ENCODE data around the gene POU2AF1.
A peak's percentile ranks its signal among the peaks of the same experiment; 100 is the strongest.

POU2AF1 gene

GRCh38 chr11:111368285-111368560 is 10.9 kb downstream of the POU2AF1 start:
- H3K4me1 ChIP-seq (ENCODE audit: control insufficient read depth, low read length): peaks cover 97% of the 10 kb centered on the region

GRCh38 chr11:111367411-111368284 is 11.4 kb downstream of the POU2AF1 start:
- peaks cover 97% of the 10 kb centered on the region for H3K4me1 ChIP-seq (ENCODE audit: control insufficient read depth, low read length)
- peaks cover 100% of the 10 kb centered on the region for H3K79me2 ChIP-seq (ENCODE audit: control insufficient read depth, low read length)
- no peaks in the 10 kb centered on the region for H3K9me2 ChIP-seq (replicated peaks; ENCODE audit: control insufficient read depth, low read length)

More at GRCh38 chr11:111368285-111368560, 10.9 kb downstream of the POU2AF1 start:
- Histone ChIP-seq H4K20me1 (ENCODE audit: control insufficient read depth, insufficient read depth, low read depth, low read length) (peaks cover 77% of the 10 kb centered on the region), H3K79me2 (ENCODE audit: control insufficient read depth, low read length) (peaks cover 100% of the 10 kb centered on the region), H3F3A (ENCODE audit: control insufficient read depth, insufficient read depth) (peaks cover 28% of the 10 kb centered on the region; the same call in 1 of the 2 replicates), H3K27me3 (ENCODE audit: control insufficient read depth, low read length) (no peaks in the 10 kb centered on the region), H3K27ac (ENCODE audit: low read depth, low read length) (peak overlapping the region; percentile 41), H3K36me3 (ENCODE audit: control insufficient read depth, low read length) (peaks cover 99% of the 10 kb centered on the region), H3K4me2 (ENCODE audit: low read length) (peak overlapping the region; percentile 93), H3K9me3 (ENCODE audit: control insufficient read depth, insufficient read depth, low read length) (no peaks in the 10 kb centered on the region), H3K9me2 (replicated peaks; ENCODE audit: control insufficient read depth, low read length) (no peaks in the 10 kb centered on the region), H3K4me3 (ENCODE audit: low read length) (peak overlapping the region; percentile 38)
- no peak for TF ChIP-seq CTCF (IDR thresholded peaks at IDR 0.05; ENCODE audit: low read depth, low read length, poor library complexity, severe bottlenecking)
- TF ChIP-seq EZH2phosphoT487 (IDR thresholded peaks at IDR 0.05; ENCODE audit: borderline replicate concordance, low read length): no peak

GRCh38 chr11:111366560-111367410 is 12.3 kb downstream of the POU2AF1 start:
- Histone ChIP-seq H3K79me2 (ENCODE audit: control insufficient read depth, low read length) (peaks cover 100% of the 10 kb centered on the region), H3K27ac (ENCODE audit: low read depth, low read length) (peak overlapping the region; percentile 41), H3F3A (ENCODE audit: control insufficient read depth, insufficient read depth) (peaks cover 34% of the 10 kb centered on the region), H3K4me2 (ENCODE audit: low read length) (peak overlapping the region; percentile 93), H3K27me3 (ENCODE audit: control insufficient read depth, low read length) (no peaks in the 10 kb centered on the region), H4K20me1 (ENCODE audit: control insufficient read depth, insufficient read depth, low read depth, low read length) (peaks cover 82% of the 10 kb centered on the region), H3K9me3 (ENCODE audit: control insufficient read depth, insufficient read depth, low read length) (no peaks in the 10 kb centered on the region), H3K36me3 (ENCODE audit: control insufficient read depth, low read length) (peaks cover 99% of the 10 kb centered on the region), H3K4me3 (ENCODE audit: low read length) (0 out of 2 replicates have a peak overlapping the region, but pooled peaks have one; percentile 38), H3K9me2 (replicated peaks; ENCODE audit: control insufficient read depth, low read length) (no peaks in the 10 kb centered on the region), H3K4me1 (ENCODE audit: control insufficient read depth, low read length) (peaks cover 96% of the 10 kb centered on the region)
- TF ChIP-seq EZH2phosphoT487 (IDR thresholded peaks at IDR 0.05; ENCODE audit: borderline replicate concordance, low read length): no peak

More at GRCh38 chr11:111367411-111368284, 11.4 kb downstream of the POU2AF1 start:
- Histone ChIP-seq H3K4me2 (ENCODE audit: low read length) (peak overlapping the region; percentile 93), H4K20me1 (ENCODE audit: control insufficient read depth, insufficient read depth, low read depth, low read length) (peaks cover 77% of the 10 kb centered on the region), H3K36me3 (ENCODE audit: control insufficient read depth, low read length) (peaks cover 99% of the 10 kb centered on the region), H3K4me3 (ENCODE audit: low read length) (peak overlapping the region; percentile 38), H3F3A (ENCODE audit: control insufficient read depth, insufficient read depth) (peaks cover 28% of the 10 kb centered on the region; the same call in 1 of the 2 replicates), H3K27ac (ENCODE audit: low read depth, low read length) (peak overlapping the region; percentile 41), H3K27me3 (ENCODE audit: control insufficient read depth, low read length) (no peaks in the 10 kb centered on the region), H3K9me3 (ENCODE audit: control insufficient read depth, insufficient read depth, low read length) (no peaks in the 10 kb centered on the region)
- TF ChIP-seq EZH2phosphoT487 (IDR thresholded peaks at IDR 0.05; ENCODE audit: borderline replicate concordance, low read length) (no peak), CTCF (IDR thresholded peaks at IDR 0.05; ENCODE audit: low read depth, low read length, poor library complexity, severe bottlenecking) (no peak)

All from DOHH2 (cell line).